HG02588 (cell line): ENCODE data around the gene CWC27.
"Not testable (repeated sequence)": the region's sequence is repeated elsewhere in the genome, so short reads cannot be mapped to it uniquely, and the experiment has no call there.

ENCODE experiments used
- ATAC-seq: cut with Tn5 transposase; IDR thresholded peaks from one replicate; pipeline ENCODE4 v1.9.1; 2021; ENCODE audit warnings: mild to moderate bottlenecking, moderate library complexity; ENCODE audit not compliant: unreplicated experiment

CWC27 gene

DNA sequence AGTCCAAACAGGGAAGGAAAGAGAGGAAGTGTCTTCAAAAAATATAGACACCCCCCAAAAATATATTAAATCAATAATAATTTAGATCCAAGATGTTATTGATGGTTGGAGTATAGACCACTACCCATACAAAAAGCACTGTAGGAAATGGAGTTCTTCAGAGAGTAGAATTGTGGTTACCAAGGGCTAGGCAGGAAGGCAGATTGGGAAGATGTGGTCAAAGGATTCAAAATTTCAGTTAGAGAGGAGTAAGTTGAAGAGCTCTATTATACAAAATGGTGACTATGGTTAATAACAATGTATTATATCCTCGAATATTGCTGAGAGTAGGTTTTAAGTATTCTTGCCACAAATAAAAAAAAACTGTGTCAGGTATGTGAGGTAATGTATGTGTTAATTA lies 149.4 kb downstream of the CWC27 start:
- no peak for ATAC-seq

DNA sequence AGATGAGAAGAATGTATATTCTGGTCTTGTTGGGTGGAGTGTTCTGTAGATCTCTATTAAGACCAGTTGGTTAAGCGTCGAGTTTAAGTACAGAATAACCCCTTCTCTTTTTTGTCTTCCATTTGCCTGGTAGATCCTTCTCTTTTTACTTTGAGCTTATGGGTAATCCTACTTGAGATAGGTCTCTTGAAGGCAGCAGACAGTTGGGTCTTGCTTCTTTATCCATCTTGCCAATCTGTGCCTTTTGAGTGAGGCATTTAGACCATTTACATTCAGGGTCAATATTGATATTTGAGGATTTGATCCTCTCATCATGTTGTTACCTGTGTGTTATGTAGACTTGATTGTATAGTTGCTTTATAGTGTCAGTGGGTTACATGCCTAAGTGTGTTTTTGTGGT lies 152.7 kb downstream of the CWC27 start:
- no peak for ATAC-seq

DNA sequence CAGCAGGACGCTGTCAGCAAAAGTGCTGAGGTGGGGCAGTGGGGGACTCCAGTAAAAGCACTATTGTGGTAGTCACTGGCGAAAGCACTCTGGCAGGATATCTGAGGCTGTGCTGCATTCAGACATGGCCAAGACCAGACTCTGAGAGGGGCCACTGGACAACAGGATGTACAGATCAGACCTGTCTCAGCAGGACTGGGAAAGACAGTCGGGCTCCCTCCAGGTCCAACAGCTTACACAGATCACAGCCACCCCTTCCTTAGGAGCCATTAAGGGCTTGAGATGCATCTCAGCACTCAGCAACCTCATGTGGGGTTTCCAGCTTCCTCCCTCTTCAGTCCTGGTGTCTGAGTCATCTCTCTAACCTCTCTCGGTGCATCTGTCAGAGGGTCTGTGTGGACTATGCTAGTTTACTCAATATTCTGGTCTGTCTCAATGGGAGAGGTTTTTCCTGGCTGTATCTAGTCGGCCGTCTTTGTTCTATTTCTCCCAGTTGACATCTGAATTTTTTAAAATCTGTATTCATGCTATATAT lies 154.5 kb downstream of the CWC27 start:
- ATAC-seq = no peak

DNA sequence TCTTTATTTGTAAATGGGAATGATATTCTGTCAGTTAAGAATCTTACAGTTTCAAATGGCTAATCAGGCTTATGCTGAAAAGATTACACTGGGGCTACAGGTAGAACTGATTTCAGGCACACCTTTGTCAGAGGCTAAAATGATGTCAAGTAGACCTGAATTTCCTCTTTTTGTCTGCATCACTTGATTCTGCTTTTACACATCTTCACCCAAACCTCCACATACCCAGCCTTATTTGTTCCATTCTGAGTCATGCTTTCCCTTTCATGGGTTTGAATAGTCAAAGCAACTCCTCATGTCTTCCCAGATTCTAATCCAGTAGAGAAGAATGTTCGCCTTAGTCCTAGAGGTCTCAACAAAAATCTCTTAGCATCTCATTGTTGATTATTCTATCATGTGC lies 156.4 kb downstream of the CWC27 start:
- ATAC-seq = no peak

DNA sequence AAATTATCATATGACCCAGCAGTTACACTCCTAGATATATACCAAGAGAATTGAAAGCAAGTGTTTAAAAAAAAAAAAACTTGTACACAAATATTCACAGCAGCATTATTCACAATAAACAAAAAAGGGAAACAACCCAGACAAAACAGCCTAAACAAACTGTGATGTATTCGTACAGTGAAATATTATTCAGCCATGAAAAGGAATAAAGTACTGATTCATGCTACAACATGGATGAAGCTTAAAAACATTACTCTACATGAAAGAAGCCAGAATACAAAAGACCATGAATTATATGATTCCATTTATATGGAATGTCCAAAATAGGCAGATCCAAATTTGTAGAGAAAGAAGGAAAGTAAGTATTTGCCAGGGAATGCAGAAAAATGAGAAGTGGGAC lies 161.1 kb downstream of the CWC27 start:
- ATAC-seq = no peak

DNA sequence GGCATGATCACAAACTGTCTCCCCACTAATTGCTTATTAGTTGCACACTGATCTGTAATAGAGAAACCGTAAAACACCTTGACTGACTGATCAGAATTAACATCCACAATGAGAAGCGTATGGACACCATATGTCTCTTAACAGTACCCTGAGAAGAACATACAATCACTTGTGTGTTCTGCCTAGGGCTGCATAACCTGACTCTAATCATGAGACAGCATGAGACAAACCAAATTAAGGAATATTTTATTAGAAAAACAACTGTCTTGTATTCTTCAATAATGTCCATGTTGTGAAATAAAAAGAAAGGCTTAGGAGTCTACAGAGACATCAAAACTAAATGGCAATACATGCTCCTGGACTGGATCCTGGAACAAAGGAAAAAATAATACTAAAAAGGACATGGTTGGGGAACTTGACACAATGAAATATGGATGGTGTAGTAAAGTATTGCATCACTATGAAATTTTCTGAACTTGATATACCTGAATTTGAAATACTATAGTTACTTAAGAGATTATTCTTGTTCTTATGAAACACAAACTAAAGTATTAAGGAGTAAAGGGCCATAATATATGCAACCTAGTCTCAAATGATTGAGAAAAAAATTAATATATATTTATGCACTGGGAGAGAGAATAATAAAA lies 162.1 kb downstream of the CWC27 start:
- ATAC-seq = no peak

DNA sequence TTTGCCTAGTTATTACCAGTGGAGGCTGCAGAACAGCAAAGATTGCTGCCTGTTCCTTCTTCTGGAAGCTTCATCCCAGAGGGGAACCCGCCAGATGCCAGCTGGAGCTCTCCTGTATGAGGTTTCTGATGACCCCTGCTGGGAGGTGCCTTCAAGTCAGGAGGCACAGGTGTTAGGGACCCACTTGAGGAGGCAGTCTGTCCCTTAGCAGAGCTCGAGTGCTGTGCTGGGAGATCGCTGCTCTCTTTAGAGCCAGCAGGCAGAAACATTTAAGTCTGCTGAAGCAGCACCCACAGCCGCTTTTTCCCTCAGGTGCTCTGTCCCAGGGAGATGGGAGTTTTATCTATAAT lies 170.7 kb downstream of the CWC27 start:
- ATAC-seq = not testable (repeated sequence)

DNA sequence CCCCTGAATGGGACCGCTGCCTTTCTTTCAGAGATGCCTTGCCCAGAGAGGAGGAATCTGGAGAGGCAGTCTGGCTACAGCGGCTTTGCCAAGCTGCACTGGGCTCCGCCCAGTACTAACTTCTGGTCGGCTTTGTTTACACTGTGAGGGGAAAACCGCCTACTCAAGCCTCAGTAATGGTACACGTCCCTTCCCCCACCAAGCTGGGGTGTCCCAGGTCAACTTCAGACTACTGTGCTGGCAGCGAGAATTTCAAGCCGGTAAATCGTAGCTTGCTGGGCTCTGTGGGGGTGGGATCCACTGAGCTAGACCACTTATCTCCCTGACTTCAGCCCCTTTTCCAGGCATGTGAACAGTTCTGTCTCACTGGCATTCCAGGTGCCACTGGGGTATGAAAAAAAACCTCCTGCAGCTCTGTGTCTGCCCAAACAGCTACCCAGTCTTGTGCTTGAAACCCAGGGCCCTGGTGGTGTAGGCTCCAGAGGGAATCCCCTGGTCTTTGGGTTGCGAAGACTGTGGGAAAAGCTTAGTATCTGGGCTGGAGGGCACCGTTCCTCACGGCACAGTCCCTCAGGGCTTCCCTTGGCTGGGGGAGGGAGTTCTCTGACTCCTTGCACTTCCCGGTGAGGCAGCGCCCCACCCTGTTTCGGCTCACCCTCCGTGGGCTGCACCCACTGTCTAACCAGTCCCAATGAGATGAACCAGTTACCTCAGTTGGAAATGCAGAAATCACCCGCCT lies 171.2 kb downstream of the CWC27 start:
- no peak for ATAC-seq

DNA sequence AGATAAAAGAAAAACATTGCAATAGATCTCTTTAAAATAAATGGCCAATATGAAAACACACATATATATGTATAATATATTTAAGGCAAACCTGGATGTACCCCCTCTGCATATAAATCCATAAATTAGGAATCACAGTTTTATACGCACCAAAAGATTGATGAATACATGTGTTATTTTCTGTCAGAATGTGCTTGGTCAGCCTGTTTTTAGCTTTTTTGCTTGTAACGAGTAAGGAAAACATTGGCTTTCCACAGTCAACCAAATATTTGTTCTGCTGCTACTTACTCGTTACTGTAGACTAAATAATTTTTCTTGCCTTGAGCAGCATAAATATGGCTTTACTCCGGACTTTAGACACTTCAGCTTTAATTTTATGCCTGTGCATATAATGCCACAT lies 173.7 kb downstream of the CWC27 start:
- no peak for ATAC-seq

DNA sequence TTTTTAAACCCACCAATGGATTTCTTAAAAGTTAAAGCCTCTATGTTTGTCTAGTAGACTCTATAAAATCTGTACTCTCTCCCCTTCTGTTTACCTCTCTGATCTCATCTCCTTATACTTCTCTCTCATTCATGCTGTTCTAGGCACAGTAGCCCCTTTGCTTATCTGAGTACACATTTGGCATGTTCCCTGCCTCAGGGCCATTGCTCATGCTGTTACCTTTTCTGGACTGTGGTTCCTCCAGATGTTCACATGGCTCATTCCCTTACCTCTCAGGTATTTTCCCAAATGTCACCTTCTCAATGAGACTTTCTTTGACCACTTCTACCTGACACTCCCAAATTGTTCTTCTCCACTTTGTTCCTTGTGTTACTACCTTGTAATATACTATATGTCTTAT lies 176.1 kb downstream of the CWC27 start:
- ATAC-seq = no peak

DNA sequence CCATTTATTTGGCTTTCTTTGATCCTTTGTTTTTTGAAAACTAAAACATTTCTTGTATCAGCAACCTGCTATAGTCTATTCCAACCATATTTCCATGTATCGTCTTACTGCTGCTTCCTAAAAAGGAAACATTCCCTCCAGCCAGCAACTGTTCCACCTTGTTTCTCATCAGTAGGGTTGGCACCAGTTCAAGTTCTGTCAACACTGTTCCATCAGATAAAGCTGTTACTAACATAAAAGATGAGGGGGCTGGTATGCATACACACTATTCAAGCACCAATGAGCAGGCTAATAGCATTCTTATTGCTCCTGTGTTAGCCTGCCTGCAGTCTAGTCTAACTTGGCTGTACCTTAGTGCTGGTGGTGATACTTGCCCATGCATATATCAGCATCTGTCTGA lies 178.3 kb downstream of the CWC27 start:
- ATAC-seq = no peak

DNA sequence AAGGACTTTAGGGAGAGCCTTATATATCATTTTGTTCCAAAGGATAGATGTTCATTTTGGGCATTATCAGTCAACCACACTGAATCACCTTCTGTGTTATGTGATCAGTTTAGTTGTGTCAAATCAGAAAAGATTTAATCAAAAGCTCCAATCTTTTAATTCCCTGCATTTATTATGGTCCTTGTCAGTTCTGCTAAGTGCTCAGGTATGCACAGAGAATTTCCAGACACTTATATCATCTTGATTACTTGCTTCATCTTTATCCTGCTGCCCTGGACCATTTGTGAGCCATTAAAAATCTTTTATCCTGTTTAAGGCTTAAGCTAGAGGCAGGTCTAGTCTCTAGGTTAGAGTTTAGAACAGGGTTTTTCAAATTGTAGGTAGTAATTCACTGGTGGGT lies 179.1 kb downstream of the CWC27 start:
- no peak for ATAC-seq

DNA sequence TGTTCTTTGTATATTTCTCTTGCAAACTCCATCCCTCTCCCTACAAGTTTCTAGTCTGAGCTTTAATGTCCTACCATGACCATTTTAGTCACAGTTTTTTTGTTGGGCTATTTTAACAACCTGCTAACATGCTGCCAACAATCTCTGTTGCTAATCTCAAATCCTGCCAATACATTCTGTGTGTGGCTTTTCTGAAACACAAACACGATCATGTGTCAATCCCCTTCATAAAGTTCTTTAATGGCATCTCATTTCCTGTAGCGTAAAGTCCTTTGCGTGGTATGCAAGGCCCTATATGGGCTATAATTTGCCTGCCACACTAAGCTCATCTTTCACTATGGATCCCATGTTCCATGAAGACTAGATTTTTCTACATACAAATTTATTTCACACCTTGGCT lies 180.6 kb downstream of the CWC27 start:
- no peak for ATAC-seq

DNA sequence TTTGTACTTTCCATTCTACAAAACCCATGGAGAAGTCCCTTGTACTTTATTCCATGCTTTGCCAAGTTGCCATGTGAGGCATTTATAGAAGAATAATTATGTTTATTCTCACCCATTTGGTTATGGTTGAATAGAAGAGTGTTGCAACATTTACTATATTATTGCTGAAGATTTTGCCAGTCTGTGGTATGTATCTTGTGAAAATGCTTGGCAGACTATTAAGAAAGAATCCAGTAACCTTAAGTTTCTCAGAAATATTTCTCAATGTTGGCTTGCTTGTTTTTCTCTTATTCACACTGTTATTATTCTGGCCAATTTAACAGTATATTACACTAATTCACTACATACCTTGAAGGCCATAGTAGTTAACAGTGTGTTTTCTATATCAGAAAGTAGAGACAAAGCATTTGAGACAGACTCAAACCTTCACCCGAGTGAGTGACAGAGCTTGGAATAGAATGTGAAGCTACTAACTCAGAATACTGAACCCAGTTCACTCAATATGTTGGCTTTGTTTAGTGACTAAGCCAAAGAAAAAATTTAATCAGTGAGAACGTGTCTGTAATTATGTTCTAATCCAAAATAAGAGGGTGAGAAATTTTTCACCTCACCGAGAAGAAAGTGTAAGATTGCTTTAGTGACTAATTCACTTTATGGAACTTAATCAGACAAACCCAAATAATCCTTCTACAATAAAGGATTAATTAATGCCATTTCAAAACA lies 184.4 kb downstream of the CWC27 start:
- ATAC-seq = no peak

DNA sequence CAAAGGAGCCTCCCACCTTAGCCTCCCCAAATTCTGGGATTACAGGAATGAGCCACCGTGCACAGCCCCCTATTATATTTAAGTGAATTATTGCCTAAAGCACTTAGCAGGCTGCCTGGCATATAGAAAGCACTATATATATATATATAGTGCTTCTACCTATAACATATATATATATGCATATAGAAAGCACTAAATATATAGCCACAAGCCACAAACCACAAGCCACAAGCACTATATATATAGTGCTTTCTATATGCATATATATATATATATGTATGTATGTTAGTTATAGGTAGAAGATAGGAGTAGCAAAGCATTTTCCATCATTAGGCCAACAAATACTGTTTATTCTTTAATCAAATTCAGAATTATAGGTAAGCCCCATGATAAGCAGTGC lies 185.8 kb downstream of the CWC27 start:
- ATAC-seq = no peak

DNA sequence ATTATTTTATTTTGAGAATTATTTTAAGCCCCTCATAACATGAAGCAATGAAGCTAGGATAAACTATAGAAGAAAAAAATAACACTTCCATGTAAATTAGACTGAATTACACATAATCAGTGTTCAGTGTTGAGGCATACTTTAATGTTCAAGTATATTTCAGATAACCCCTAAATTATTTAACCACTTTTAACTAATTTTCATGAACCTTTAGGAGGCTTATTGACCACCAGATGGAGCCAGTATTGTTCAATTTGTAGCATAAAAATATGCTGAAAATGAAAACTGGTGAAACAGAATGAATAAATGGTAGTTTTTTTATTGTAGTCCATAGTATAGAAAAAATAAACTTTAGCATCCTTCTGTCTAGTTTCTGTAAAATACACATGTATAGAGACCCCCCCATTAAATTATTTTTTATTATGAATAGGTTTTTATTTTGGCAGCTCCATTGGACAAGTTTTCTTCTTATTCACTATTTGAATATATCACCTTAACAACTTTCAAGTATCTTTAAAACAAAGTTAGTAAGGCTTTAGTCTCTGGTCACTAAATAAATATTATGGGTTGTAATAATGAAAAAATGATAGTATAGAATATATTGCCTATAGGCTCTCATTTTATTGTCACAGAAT lies 190.1 kb downstream of the CWC27 start:
- ATAC-seq = no peak

DNA sequence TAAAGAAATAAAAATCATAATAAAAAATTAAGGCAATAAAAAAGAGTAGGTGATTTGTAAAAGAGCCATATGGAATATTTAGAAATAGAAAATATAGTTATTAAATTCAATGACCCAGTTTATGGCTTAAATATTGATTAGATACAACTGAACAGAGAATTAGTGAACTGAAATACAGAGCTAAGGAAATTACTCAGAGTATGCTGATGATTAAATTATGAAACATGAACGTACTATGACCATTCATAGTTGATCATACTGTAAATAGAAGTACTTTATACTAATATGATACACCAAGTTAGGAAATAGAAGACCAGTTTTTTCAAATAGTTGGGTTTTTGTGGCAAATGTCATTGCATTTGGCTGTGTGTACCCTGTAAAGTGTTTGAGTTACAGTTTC lies 194.5 kb downstream of the CWC27 start:
- no peak for ATAC-seq

DNA sequence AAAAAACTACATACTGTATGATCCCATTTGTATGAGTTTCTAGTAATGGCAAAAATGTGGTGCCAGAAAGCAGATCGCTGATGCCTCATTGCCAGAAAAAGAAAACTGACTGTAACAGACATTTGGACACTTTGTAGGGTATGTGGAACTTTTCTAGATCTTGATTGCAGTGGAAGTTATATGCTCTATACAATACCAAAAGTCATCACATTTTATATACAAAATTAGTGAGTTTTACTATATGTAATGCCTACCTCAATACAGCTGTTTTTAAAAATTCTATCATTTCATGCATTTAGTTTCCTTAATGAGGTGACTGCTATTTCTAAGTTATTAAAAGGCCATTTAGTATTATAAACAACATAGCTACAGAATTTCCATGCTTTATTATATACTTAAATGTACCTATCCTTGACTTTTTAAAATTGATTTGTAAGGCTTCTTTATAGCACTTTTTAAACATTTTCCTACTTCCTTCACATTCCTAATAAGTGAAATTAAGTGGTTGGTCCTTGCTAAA lies 199.9 kb downstream of the CWC27 start:
- ATAC-seq = no peak

DNA sequence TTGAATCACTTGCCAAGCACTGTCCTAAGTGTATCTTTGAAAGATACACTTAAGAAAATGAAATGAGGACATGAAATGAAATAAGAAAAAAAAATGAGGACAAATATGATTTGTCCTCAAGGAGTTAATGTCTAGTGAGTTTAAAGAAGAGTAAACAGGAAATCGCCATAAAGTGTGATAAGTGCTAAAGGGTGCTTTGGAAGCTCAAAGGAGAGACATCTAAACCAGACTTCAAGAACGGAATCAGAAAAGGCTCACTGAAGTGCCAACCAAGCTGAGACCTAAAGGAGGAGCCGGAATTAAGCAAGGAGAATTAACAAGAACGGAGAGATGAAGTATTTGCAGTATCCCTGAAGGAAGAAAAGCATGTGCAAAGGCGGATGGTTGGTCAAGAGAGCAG lies 200.8 kb downstream of the CWC27 start:
- no peak for ATAC-seq

DNA sequence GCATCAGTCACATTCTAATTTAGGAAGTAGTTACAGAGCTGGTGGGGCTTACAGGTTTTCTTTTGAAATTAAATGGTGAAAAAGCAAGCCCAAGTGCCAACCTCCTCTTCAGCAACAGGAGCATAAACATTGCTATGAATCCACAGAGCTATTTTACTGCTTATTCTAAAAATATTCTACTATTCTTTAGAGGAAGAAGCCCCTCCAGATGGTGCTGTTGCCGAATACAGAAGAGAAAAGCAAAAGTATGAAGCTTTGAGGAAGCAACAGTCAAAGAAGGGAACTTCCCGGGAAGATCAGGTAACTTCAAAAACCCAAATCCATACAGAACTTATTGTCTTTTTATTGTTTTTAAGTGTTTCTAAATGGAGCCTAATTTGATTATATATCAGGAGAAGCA lies 202.8 kb downstream of the CWC27 start:
- no peak for ATAC-seq

DNA sequence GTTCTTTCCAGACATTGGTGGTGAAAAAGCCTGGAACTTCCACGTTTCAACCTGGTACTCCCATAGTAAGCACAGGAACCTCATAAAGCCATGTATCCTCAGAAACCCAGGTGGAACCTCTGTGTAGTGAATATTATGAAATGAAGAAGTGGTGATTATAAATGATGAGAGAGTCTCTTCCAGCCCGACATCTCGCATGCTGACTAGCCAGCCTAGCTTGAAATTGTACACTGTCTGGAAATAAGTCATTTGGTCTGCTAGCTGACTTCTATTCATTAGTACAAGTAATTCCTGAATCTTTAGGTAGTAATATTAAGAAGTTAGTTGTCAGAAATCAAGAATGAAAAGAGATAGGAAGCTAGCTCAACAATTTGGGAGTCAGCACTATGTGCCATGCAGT lies 203.3 kb downstream of the CWC27 start:
- ATAC-seq = no peak
